Measurements from ENCODE around the gene TBC1D19.

The TBC1D19 gene

DNA sequence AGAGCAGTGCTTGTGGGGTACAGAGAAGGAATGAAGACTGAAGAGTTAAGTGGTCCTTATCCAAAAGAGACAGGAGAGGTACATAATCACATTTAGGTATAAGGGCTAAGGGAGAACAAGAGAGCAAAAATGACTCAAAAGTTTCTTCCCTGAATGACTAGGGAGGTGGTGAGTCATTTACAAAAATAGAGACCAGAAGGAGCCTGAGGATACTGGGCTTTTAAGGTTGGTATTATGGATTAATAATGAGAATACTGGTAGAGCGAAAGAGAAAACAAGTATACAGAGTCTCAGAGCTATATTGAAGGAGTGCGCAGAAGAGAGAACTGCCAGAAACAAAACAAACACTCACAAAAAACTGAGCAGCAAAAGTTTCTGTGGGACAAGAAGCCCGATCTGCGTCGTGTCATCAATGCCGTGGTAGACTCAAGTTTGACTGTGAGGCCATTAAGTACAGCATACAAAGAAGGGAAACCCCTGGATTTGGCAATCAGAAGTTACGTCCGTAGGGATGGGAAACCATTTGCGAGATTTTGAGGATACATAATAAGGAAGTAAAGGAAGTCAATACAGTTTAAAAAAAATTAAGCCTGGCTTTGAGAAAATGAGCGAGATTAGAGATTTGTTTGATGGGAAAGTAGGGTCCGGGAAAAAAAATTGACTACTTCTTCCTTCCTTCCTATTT lies 147.6 kb downstream of the TBC1D19 start:
- DNase-seq (ENCODE audit: low read depth in 2 of 2), result no peak

DNA sequence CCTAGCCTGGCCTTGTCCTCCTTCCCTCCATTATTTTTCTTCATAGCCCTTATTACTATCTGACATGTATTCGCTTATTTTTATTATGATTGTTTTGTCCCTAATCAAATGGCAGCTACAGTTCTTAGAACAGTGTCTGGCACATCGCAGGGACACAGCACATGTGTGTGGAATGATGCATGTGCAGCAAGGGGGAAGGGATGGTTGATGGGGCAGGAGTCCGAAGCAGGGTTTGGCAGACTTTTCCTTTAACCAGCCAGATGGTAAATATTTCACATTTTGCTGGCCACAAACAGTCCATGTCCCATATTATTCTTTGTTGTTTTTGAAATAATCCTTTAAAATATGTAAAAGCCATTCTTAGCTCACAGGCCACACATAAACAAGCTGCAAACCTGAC lies 148.5 kb downstream of the TBC1D19 start:
- no peak for DNase-seq (ENCODE audit: low read depth in 2 of 2)

DNA sequence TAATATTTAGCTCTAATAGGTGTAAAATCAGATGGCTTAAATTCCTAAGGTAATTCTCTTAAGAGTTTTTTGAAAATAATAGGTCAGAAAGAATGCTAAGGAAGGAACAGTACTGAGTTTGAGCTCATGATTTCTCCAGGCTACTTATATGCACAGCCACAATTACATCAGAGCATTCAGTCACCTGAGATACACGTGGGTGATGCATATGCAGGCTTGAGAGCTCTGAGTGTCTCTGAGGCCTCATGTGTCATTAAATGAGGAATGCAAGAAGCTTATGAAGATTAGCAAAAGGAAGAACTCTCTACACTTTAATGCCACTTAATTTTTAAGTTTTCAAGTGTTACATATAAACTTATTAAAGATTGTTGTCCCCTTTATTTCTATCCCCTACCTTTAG lies 152.7 kb downstream of the TBC1D19 start:
- DNase-seq (ENCODE audit: low read depth in 2 of 2), result no peak

DNA sequence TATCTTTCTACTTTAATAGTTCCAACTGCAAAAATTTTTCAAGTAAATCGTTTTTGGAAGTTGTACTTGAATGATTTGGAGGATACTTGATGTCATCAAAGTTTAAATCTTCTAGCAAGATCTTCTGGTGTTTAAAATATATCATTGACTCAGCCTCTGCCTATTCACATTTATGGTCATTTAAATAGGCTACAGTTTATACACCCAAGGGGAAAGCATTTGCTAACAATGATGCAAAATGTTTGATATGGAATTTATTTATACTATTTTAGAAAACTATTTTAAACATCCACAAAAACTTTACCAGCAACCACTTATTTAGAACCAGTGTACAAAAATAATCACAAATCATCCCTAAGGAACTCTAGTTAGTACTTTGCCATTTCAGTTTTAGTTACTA lies 153.5 kb downstream of the TBC1D19 start:
- DNase-seq (ENCODE audit: low read depth in 2 of 2), result no peak

DNA sequence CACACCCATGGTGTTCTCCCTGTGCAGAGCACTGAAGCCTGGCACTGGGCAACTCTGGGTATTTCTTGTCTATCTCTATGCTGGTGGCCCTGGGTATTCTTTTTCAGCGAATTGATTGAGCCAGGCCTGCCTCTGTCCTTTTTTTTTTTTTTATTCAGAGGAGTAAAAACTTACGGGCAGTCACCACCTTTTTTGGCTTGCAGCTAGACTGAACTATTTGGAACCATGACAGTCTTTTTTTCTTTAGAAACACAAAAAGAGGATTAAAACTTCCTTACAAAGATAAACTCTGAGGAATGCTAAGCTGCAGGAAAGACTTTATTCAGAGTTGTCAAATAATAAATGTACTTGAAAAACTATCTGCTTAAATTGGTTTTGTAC lies 157.6 kb downstream of the TBC1D19 start:
- DNase-seq (ENCODE audit: low read depth in 2 of 2), result no peak

DNA sequence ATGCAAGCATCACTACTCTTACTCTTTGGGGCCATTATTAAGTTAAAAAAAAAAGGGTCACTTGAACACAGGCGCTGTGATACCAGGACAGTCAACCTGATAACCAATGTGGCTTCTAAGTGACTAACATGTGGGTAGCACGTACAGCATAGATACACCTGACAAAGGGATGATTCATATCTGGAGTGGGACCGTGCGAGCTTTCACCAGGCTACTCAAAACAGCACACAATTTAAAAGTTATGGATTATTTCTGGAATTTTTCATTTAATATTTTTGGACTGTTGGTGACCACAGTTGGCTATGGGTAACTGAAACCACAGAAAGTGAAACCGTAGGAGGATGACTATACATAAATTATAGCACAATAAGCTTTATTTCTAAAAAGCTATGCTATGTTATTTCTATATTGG lies 162.9 kb downstream of the TBC1D19 start:
- no peak for DNase-seq (ENCODE audit: low read depth in 2 of 2)

DNA sequence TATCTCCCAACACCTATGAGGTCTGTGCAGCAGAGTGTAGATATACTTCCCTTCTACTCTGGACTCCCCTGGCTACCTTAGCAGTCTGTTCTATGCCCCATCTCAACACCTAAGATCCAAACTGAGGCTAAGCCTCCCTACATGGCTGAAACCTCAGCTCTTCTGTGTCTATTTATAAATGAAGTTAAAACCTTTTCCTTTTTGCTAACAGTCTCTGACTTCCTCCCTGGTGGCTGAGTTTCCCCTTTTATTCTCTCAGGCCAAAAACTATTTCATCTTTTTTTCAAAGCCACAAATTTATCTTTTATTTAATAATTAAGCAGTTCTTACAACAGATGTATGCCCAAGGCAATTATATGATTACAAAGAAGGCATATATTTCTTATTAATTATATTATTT lies 164.9 kb downstream of the TBC1D19 start:
- DNase-seq (ENCODE audit: low read depth in 2 of 2), result no peak

DNA sequence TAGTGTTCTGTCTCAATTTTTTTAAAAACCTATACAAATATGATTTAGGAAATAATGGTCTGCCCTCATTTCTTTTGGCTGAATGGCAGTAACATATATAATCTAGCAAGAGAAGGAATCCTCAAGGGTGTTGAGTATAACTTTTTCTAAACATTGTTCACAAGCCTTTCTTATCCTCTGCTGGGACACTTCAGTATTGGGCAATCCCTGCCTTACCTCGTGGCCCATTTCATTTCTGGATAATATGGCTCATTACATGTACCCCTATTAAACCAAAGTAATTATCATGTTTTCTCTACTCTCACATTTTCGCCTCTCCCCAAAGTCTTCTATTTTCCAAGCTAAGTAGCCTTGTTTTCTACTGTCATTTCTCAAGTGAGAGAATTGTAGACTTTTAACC lies 166.0 kb downstream of the TBC1D19 start:
- DNase-seq (ENCODE audit: low read depth in 2 of 2), result no peak

DNA sequence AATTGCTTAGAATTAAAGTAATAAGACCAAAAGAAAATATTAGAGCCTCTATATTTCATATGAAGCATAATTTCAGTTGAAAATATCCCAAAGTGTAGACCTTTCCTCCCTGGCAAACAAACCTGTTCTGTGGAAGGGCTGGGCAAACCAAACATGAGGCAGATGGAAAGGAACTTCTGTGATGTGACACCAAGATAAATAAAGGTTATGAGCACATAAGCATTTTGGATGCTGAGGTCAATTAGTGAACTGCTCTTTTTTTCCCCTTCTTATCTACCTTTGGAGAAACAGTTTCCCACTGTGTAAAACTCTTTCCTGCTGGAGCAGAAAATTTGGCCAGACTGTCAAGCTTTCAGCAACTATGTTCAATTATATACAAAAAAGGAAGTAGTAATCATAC lies 167.1 kb downstream of the TBC1D19 start:
- DNase-seq (ENCODE audit: low read depth in 2 of 2), result no peak

DNA sequence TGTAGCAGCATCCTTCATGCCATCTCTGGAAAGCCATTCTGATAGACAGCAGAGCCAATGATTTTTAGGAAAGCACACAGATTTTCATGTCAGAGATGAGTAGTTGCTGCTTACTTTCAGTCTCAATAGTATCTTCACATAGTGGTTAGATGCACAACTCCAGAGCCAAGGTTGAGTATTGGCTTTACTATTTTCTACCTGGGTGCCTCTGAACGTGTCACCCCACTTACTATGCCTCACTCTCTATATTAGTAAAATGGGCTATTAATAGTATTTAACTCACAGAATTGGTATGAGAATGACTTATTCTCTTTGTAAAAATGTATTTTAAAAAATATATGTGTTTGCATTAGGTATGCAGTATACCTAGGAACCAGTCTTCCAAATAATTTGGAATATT lies 168.0 kb downstream of the TBC1D19 start:
- no peak for DNase-seq (ENCODE audit: low read depth in 2 of 2)

DNA sequence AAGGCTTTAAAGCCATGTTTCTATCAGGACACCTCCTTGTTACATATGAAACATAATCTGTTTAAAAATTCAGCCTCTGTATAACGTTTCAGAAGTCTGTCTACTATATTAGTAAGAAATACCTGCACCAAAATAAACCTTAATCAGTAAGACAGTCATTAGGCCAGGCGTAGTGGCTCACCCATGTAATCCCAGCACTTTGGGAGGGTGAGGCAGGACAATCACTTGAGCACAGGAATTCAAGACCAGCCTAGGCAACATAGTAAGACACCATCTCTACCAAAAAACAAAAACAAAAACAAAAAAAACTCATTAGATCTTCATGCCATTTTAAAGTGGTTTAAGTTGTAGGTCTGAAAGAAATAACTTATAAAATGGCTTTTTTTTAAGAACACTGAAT lies 169.3 kb downstream of the TBC1D19 start:
- DNase-seq (ENCODE audit: low read depth in 2 of 2), result no peak

DNA sequence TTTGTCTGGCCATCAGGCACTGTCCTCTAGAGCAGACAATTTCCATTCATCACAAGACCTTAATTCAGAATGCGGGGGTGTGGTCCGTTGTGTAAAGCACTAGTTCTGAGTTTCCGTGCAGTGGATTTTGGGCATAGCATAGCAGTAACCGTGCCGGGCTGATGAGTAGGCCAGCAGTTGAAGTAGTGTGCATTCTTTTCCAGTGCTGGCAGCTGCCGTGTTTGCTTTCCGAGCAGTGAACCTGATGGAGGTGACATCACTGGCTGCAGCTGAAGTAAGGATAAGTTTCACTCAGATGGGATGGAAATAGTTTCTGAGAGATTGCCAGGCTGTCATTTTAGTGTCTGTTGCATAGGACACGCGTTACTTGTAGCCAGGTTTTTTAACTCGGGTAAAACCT lies 169.7 kb downstream of the TBC1D19 start:
- no peak for DNase-seq (ENCODE audit: low read depth in 2 of 2)

DNA sequence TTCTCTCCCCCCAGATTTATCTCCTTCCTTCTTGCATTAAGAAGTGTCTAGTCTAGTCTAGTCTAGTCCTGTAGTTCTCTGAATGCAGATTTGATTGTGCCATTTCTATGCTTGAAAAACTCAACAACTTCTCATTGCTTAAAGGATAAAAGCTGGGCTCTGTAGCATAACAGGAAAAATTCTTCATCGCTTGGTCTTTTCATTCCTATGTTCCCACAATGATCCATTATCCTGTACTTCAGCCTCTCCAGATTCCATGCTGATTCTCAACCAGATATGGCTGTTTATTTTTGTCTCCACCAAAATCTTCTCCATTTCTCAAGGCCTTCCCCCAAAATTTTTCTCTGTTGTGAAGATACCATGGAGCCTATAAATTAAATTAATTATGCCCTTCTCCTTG lies 173.9 kb downstream of the TBC1D19 start:
- DNase-seq (ENCODE audit: low read depth in 2 of 2), result no peak

DNA sequence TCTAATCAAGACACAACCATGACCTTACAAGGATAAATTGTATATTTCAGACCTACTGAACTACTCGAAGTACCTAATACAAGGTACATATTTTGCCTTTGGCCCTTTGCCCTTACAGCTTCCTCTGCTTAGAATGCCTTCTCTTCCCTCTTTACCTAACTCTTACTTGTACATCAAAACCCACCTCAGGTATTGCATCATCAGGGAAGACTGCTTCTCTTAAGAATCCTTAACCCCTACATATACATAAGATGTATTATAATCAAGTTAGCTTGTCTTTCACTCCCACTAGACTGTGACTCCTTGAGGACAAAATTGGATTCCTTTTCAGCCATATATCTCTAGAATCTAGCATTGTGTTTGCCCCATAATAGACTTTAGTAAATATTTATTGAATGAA lies 175.0 kb downstream of the TBC1D19 start:
- no peak for DNase-seq (ENCODE audit: low read depth in 2 of 2)

DNA sequence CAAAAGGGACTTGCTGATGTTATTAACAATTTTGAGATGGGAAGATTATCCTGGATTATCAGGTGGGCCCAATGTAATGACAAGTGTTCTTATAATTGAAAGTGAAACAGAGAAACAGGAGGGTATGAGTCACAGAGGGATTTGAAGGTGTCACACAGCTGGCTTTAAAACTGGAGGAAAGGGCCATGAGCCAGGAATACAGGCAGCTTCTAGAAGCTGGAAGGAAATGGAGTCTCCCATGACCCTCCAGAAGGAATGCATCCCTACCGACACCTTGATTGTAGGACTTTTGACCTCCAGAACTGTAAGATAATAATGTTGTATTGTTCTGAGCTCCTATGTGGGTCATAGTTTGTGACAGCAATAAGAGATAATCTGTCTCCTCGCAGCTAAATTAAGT lies 178.8 kb downstream of the TBC1D19 start:
- no peak for DNase-seq (ENCODE audit: low read depth in 2 of 2)

DNA sequence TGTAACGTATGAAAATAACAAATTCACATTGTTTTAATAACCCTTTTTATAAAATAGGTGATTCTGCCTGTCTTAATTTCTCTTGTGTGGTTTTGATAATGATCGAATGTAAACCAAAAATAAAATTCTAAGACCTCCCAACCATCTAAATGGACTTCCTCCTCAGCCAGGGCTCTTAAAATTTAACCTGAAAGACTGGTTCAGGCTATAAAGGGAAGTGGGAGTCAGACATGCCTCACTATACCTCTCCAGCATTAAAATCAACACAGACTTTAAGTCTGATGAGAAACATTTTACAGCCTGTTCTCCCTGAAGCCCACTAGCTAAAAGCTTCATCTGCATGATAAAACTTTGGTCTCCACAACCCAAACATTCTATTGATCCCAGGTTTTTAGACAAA lies 179.2 kb downstream of the TBC1D19 start:
- no peak for DNase-seq (ENCODE audit: low read depth in 2 of 2)

DNA sequence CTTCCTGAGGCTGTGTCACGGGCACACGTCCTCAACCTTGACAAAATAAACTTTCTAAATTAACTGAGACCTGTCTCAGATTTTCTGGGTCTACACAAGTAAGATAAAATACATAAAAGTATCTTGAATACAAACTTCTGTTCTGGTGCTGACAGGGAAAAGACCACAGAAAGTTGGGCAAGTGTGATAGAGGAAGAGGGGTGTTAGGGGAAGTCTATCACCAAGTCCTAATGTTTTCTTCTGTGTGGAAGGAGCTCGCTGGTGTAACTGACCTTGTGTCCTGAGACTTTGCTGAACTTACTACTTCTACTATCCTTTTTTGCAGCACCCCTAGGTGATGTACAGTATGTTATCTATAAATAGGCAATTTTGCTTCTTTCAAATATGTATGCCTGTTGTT lies 179.8 kb downstream of the TBC1D19 start:
- DNase-seq (ENCODE audit: low read depth in 2 of 2), result no peak

DNA sequence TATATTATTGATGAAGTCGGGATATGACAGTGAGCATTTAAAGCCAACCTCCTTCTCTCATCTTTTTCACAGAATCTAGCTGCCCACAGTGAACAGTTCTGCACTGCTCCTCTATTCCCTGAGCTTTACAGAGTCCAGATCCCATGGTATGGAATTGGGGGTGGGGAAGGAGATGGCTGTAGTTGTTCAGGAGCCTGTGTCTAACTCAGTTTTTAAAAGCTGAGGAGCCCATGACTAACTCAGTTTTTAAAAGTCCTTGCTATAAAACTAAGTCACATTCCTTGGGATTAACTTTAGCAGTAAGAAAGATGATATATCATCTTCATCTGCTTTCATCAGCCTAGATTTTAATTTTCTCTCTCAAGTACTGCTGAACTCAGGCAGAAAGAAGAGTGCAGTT lies 180.3 kb downstream of the TBC1D19 start:
- no peak for DNase-seq (ENCODE audit: low read depth in 2 of 2)

DNA sequence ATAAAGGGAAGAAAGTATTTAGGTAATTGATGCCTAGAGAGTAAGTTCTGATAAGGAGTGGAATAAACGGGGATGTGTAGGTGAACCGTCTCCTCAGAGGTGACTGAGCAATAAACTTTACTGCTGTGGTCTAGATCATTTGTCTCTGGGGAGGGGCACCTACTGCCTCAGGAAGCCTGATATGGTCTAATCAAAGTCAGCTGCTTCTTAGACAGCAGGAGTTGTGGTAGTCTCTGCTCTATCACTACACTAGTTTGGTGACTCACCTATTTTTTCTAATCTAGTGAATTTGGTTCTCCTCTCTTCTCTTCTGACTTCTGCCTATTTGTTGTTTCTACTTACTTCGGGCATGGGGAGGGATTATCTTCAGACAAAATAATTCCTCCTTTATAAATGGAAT lies 181.6 kb downstream of the TBC1D19 start:
- no peak for DNase-seq (ENCODE audit: low read depth in 2 of 2)

DNA sequence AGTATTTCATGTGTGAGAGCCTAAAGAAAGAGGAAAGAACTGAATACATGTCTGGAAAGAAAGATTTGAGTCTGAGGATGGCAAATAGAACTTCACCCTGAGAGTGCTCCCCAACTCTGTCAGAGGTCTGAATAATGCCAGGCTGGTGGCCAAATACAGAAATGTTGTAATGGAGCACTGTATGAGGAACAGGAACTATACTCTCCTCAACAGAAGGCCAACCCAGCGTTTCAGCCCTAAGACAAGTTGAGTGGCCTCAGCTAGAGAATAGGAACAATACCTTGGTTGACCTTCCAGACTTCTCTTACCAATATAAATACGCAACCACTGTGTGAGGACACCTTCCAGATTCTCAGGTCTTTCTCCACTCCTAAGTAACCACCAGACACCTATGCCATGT lies 182.3 kb downstream of the TBC1D19 start:
- DNase-seq (ENCODE audit: low read depth in 2 of 2), result no peak

DNA sequence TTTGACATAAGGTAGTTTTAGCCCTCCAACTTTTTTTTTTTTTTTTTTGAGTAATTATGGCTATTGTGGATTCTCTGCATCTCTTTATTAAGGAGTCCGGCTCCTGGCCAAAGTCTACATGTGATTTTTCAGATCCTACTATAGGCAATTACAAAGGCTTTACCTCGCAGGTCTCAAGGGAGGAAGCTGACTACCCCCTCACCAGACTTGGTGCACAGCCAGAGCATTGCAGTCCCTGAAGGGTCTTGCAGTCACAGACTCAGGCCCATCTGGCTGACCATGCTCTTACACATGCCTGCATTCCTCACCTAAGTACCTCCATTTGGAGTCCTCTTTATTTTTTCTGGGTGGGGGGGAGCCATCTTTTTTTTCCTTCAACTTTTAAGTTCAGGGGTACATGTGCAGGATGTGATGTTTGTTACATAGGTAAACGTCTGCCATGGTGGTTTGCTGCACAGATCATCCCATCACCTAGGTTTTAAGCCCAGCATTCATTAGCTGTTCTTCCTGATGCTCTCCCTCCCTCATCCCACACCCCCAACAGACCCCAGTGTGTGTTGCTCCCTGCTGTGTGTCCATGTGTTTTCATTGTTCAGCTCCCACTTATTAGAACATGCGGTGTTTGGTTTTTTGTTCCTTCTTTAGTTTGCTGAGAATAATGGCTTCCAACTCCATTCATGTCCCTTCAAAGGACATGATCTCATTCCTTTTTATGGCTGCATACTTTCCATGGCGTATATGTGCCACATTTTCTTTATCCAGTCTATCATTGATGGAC lies 188.4 kb downstream of the TBC1D19 start:
- DNase-seq (ENCODE audit: low read depth in 2 of 2), result no peak

DNA sequence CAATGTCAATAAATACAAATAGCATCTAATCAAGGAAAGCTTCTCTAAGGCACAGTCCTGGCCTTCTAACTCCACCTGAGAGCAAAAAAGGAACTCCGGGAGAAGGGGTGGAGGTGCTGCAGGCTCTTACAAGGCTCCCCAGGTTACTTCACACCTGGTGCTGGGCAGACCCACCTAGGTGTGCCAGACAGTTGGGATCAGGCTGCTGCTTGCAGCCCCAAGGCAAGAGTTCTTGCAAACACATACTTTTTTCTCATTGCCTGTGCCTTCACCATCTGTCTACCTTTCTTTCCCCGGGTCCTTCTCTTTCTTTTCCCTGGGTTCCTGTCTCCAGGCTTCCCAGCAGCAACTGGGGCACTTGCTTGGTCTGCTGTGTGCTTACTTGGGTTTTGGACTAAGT lies 195.3 kb downstream of the TBC1D19 start:
- no peak for DNase-seq (ENCODE audit: low read depth in 2 of 2)

DNA sequence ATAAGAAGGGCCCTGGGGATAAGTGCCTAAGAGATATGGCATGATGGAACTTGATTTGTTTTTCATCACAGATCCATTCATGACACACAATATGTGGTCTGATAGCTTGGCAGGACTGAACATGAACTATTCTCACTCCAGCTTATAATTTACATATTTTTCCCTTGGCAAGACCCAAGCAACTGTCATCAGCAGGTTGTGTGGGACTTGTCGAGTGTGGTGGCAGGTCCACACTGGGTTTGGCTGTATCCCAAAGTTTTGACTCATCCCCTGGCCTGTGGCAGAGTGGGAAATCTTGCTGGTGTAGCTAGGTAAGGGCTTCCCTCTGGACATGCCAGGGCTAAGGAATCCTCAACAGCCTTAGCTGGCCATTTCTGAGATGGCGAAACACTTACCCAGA lies 195.8 kb downstream of the TBC1D19 start:
- no peak for DNase-seq (ENCODE audit: low read depth in 2 of 2)

DNA sequence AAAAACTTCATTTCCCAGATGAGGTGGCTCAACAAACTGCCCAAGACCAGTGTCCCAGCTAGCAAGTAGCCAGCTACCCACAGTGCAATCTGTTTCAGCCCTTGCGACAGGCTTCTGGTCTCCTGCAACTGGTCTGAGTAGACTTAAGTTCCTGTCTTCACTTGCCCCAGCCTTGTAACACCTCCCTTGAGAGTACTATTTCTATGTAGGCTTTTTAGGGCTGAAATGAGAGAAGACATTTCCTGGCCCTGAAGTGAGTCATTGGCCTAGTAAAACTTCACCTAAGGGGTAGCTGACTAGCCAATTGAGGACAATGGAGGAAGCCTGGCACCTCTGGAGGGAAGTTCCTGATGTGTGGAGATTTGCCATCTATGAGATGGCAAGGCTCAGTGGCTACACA lies 196.7 kb downstream of the TBC1D19 start:
- DNase-seq (ENCODE audit: low read depth in 2 of 2), result no peak
